Hepatocyte (in vitro differentiated cells): ENCODE data around the gene FAM53B.

ENCODE experiments used
- EZH2 ChIP-seq: fragments of 200-600 bp; sonication (generic); IDR thresholded peaks from 2 replicates; pipeline ENCODE4 v1.6.1; 2016; ENCODE audit warnings: antibody characterized with exemption, mild to moderate bottlenecking, borderline replicate concordance
- TF ChIP-seq, protein P1 (sequence below): fragments of 200-600 bp; sonication (generic); IDR thresholded peaks from 2 replicates; pipeline ENCODE4 v1.5.1; 2016; ENCODE audit warnings: antibody characterized with exemption, mild to moderate bottlenecking; ENCODE audit not compliant: poor library complexity

GRCh38 chr10:124590216-124591122 is 153.7 kb downstream of the FAM53B start:
- TF ChIP-seq, protein P1, sequence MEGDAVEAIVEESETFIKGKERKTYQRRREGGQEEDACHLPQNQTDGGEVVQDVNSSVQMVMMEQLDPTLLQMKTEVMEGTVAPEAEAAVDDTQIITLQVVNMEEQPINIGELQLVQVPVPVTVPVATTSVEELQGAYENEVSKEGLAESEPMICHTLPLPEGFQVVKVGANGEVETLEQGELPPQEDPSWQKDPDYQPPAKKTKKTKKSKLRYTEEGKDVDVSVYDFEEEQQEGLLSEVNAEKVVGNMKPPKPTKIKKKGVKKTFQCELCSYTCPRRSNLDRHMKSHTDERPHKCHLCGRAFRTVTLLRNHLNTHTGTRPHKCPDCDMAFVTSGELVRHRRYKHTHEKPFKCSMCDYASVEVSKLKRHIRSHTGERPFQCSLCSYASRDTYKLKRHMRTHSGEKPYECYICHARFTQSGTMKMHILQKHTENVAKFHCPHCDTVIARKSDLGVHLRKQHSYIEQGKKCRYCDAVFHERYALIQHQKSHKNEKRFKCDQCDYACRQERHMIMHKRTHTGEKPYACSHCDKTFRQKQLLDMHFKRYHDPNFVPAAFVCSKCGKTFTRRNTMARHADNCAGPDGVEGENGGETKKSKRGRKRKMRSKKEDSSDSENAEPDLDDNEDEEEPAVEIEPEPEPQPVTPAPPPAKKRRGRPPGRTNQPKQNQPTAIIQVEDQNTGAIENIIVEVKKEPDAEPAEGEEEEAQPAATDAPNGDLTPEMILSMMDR, result no peak
- no peak for TF ChIP-seq EZH2
